Ishikawa (cell line): ENCODE measurements around the gene C5AR2.

Experiments
- CEBPB ChIP-seq: IDR thresholded peaks from 2 replicates; pipeline ENCODE4 v1.6.1; 2012
- CREB1 ChIP-seq: IDR thresholded peaks from 2 replicates; pipeline ENCODE4 v1.6.1; 2012; ENCODE audit warnings: low read depth
- EGR1 ChIP-seq: IDR thresholded peaks from 2 replicates; pipeline ENCODE4 v1.6.1; 2012
- EP300 ChIP-seq: IDR thresholded peaks from 2 replicates; pipeline ENCODE4 v1.6.1; 2012; ENCODE audit warnings: borderline replicate concordance
- FOXM1 ChIP-seq: IDR thresholded peaks from 2 replicates; pipeline ENCODE4 v1.6.1; 2012; ENCODE audit warnings: low read depth, borderline replicate concordance
- MAX ChIP-seq: IDR thresholded peaks from 2 replicates; pipeline ENCODE4 v1.6.1; 2012
- NFIC ChIP-seq: IDR thresholded peaks from 2 replicates; pipeline ENCODE4 v1.6.1; 2012
- RAD21 ChIP-seq: IDR thresholded peaks from 2 replicates; pipeline ENCODE4 v1.6.1; 2012; ENCODE audit warnings: low read depth
- REST ChIP-seq: IDR thresholded peaks from 2 replicates; pipeline ENCODE4 v1.6.1; 2012; ENCODE audit warnings: low read depth, mild to moderate bottlenecking
- TAF1 ChIP-seq: IDR thresholded peaks from 2 replicates; pipeline ENCODE4 v1.6.1; 2012; ENCODE audit warnings: low read depth, mild to moderate bottlenecking
- TCF12 ChIP-seq: IDR thresholded peaks from 2 replicates; pipeline ENCODE4 v1.6.1; 2012; ENCODE audit warnings: low read depth
- TEAD4 ChIP-seq: IDR thresholded peaks from 2 replicates; pipeline ENCODE4 v1.6.1; 2012
- YY1 ChIP-seq: IDR thresholded peaks from 2 replicates; pipeline ENCODE4 v1.6.1; 2012; ENCODE audit warnings: low read depth
- ZBTB7A ChIP-seq: IDR thresholded peaks from 2 replicates; pipeline ENCODE4 v1.6.1; 2012; ENCODE audit warnings: low read depth
- TF ChIP-seq, protein P1 (sequence below): IDR thresholded peaks from 2 replicates; pipeline ENCODE4 v1.6.1; 2012

C5AR2 gene

DNA sequence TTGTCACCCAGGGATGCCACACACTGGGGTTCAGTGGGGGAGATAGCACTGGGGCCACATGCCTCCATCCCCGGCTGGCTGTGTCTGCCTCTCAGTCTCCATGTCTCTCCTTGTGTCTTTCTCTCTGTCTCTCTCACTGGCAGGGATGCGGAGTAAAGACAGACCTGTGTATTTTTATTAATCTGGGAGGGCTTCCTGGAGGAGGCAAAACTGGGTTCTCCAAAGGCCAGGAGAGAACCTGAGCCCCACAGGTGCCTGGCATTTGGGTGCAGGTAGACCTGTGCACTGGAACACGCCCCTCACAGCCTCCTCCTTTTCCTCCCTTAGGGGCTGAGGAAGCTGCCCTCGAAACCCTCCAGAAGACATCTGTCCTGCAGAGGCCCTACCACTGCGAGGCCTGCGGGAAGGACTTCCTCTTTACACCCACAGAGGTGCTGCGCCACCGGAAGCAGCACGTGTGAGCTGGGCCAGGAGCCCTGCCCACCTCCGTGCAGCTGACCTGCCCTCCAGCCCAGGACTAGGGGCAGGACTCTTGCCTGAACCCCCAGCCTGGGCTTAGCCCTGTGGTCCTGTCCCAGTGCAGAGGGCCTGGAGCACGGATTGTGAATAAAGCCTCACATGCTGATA, 49.8 kb downstream of the C5AR2 start:
- TF ChIP-seq ZBTB7A (no peak), MAX (no peak), REST (no peak), EP300 (no peak), FOXM1 (no peak), TCF12 (no peak), CREB1 (no peak), EGR1 (no peak), RAD21 (no peak), CEBPB (no peak), TEAD4 (no peak), YY1 (no peak), TAF1 (no peak), NFIC (no peak)
- TF ChIP-seq, protein P1, sequence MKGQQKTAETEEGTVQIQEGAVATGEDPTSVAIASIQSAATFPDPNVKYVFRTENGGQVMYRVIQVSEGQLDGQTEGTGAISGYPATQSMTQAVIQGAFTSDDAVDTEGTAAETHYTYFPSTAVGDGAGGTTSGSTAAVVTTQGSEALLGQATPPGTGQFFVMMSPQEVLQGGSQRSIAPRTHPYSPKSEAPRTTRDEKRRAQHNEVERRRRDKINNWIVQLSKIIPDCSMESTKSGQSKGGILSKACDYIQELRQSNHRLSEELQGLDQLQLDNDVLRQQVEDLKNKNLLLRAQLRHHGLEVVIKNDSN = no peak

- no peak for TF ChIP-seq TAF1
- TF ChIP-seq EP300 = no peak
- TF ChIP-seq REST = no peak
- TF ChIP-seq ZBTB7A = no peak
- no peak for TF ChIP-seq TCF12
- TF ChIP-seq CEBPB = no peak
- TF ChIP-seq FOXM1 = no peak
- TF ChIP-seq, protein P1 = no peak
- no peak for TF ChIP-seq MAX
- no peak for TF ChIP-seq CREB1
- no peak for TF ChIP-seq YY1
- no peak for TF ChIP-seq NFIC
- TF ChIP-seq EGR1 = no peak
- no peak for TF ChIP-seq TEAD4
- no peak for TF ChIP-seq RAD21
Observed at GRCh38 chr19:47389150-47389556, 57.2 kb downstream of the C5AR2 start.

- TF ChIP-seq ZBTB7A = no peak
- no peak for TF ChIP-seq CEBPB
- no peak for TF ChIP-seq TAF1
- no peak for TF ChIP-seq CREB1
- TF ChIP-seq TEAD4 = no peak
- no peak for TF ChIP-seq EP300
- no peak for TF ChIP-seq MAX
- TF ChIP-seq, protein P1 = no peak
- TF ChIP-seq YY1 = no peak
- TF ChIP-seq TCF12 = no peak
- no peak for TF ChIP-seq NFIC
- TF ChIP-seq REST = no peak
- TF ChIP-seq RAD21 = no peak
- TF ChIP-seq FOXM1 = no peak
- no peak for TF ChIP-seq EGR1
Observed at GRCh38 chr19:47390533-47391488, 58.8 kb downstream of the C5AR2 start.
